Ovary (tissue), 3 donors: ENCODE measurements around the gene WNT5A.

ENCODE experiments used
- CTCF ChIP-seq, 3 donors: fragments of 450-650 bp in 2 of 3; fragments of 200-600 bp in 1 of 3; IDR thresholded peaks; one replicate each; pipeline versions ENCODE4 v1.5.1 to v1.8.0; 2016 to 2022; ENCODE audit warnings: antibody characterized with exemption in 3 of 3, mild to moderate bottlenecking in 1 of 3
- POLR2A ChIP-seq: fragments of 450-650 bp; IDR thresholded peaks from one replicate; pipeline ENCODE4 v1.6.1; 2017; ENCODE audit warnings: antibody characterized with exemption, mild to moderate bottlenecking, moderate library complexity
- donor health status: DM: no; HTN: no; CAD: no.

- no peak for TF ChIP-seq CTCF (IDR thresholded peaks at IDR 0.05)
- no peak for TF ChIP-seq POLR2A
These were observed 34.1 kb upstream of the WNT5A start for GRCh38 chr3:55521064-55521737.
